Fibroblast of villous mesenchyme (primary cell): Measurements from ENCODE around the gene ZNF101. TPM values are rescaled to one million over a fixed set of nuclear protein-coding genes. Genes with fewer than 3 reads are reported as not detected.
"Not testable (repeated sequence)": the region's sequence is repeated elsewhere in the genome, so short reads cannot be mapped to it uniquely, and the experiment has no call there.

Source experiments
- DNase-seq: peaks from one replicate; pipeline ENCODE4 v3.0.0-alpha.2; 2010; ENCODE audit warnings: low read depth
- H3K4me3 ChIP-seq: 2 replicates; pipeline ENCODE4 v1.5.1; 2011; ENCODE audit warnings: low read depth, mild to moderate bottlenecking, low read length
- CTCF ChIP-seq: IDR thresholded peaks from 2 replicates; pipeline ENCODE4 v1.5.1; 2012; ENCODE audit warnings: low read depth, mild to moderate bottlenecking, low read length; ENCODE audit not compliant: insufficient read depth
- total RNA-seq: library from RNA; depleted of rRNA; stranded (reverse); fragments of >200 nt; gene quantifications from 2 replicates; pipeline ENCODE4 v1.2.3, GENCODE V29; 2012

ZNF101 gene
- total RNA-seq, 1 donor = 5.6 TPM

- H3K4me3 ChIP-seq = no peak overlapping the region
- no peak for DNase-seq
- TF ChIP-seq CTCF = no peak
These were observed 8.9 kb downstream of the ZNF101 start for GRCh38 chr19:19677579-19677978.

GRCh38 chr19:19679176-19680073, 10.8 kb downstream of the ZNF101 start:
- H3K4me3 ChIP-seq = no peak overlapping the region
- DNase-seq = no peak
- TF ChIP-seq CTCF = no peak

GRCh38 chr19:19686119-19686518, 17.5 kb downstream of the ZNF101 start:
- DNase-seq = not testable (repeated sequence)

GRCh38 chr19:19686580-19686979, 17.9 kb downstream of the ZNF101 start:
- no peak for TF ChIP-seq CTCF
- DNase-seq = no peak
- H3K4me3 ChIP-seq = no peak overlapping the region

More at GRCh38 chr19:19686119-19686518, 17.5 kb downstream of the ZNF101 start:
- not testable (repeated sequence) for H3K4me3 ChIP-seq

- no peak for DNase-seq
- no peak for TF ChIP-seq CTCF
- H3K4me3 ChIP-seq = no peak overlapping the region
These were observed 18.5 kb downstream of the ZNF101 start for GRCh38 chr19:19687090-19687489.

- not testable (repeated sequence) for DNase-seq, H3K4me3 ChIP-seq
These were observed 20.4 kb downstream of the ZNF101 start for GRCh38 chr19:19689023-19689422.

GRCh38 chr19:19691683-19692082, 23.0 kb downstream of the ZNF101 start:
- no peak for TF ChIP-seq CTCF
- no peak for DNase-seq
- H3K4me3 ChIP-seq = no peak overlapping the region

GRCh38 chr19:19696386-19696785, 27.7 kb downstream of the ZNF101 start:
- DNase-seq = no peak
- no peak overlapping the region for H3K4me3 ChIP-seq
- TF ChIP-seq CTCF = no peak
